Measurements from ENCODE around the gene ADPRH.
"Not testable (repeated sequence)": the region's sequence is repeated elsewhere in the genome, so short reads cannot be mapped to it uniquely, and the experiment has no call there.

The ADPRH gene

GRCh38 chr3:119560160-119560559 lies 19.1 kb upstream of the ADPRH start:
- no peak for DNase-seq

- peak; percentile 68 to 83 (median 76) for DNase-seq
Observed at GRCh38 chr3:119562307-119562961, 16.9 kb upstream of the ADPRH start.

- DNase-seq, result not testable (repeated sequence)
Observed at GRCh38 chr3:119563334-119563733, 16.0 kb upstream of the ADPRH start.

- DNase-seq, result peak in 1 of 4 experiments; percentile 28
Observed at GRCh38 chr3:119569156-119569555, 10.1 kb upstream of the ADPRH start.

- DNase-seq, result peak; percentile 80 to 96 (median 90)
Observed at GRCh38 chr3:119570229-119570628, 9.1 kb upstream of the ADPRH start.

- DNase-seq, result no peak
Observed at GRCh38 chr3:119571230-119571629, 8.1 kb upstream of the ADPRH start.

- DNase-seq, result no peak
Observed at GRCh38 chr3:119571688-119572087, 7.6 kb upstream of the ADPRH start.

- DNase-seq, result no peak
Observed at GRCh38 chr3:119575507-119575906, 3.8 kb upstream of the ADPRH start.

- peak; percentile 73 to 83 (median 78) for DNase-seq
Observed at GRCh38 chr3:119580067-119580760, 922 bp downstream of the ADPRH start.

- peak; percentile 59 to 73 (median 66) for DNase-seq
Observed at GRCh38 chr3:119582178-119582577, 2.9 kb downstream of the ADPRH start.

- DNase-seq, result peak in 2 of 4 experiments; percentile 37 to 41
Observed at GRCh38 chr3:119585208-119585607, 5.9 kb downstream of the ADPRH start.

GRCh38 chr3:119585856-119586570 lies 6.7 kb downstream of the ADPRH start:
- peak in 2 of 4 experiments; percentile 62 to 65 for DNase-seq

- peak; percentile 24 to 73 (median 56) for DNase-seq
Observed at GRCh38 chr3:119586733-119587172, 7.5 kb downstream of the ADPRH start.

- peak; percentile 95 to 97 (median 96) for DNase-seq
Observed at GRCh38 chr3:119588112-119588511, 8.8 kb downstream of the ADPRH start.

GRCh38 chr3:119589102-119589773 lies 9.9 kb downstream of the ADPRH start:
- DNase-seq, result peak; percentile 87 to 96 (median 88)

GRCh38 chr3:119590706-119591105 lies 11.4 kb downstream of the ADPRH start:
- DNase-seq, result no peak

GRCh38 chr3:119592861-119593260 lies 13.6 kb downstream of the ADPRH start:
- DNase-seq, result no peak

GRCh38 chr3:119594066-119594465 lies 14.8 kb downstream of the ADPRH start:
- DNase-seq, result no peak

GRCh38 chr3:119594929-119595328 lies 15.6 kb downstream of the ADPRH start:
- DNase-seq, result not testable (repeated sequence)

- DNase-seq, result peak in 3 of 4 experiments; percentile 13 to 35 (median 29)
Observed at GRCh38 chr3:119595639-119596334, 16.5 kb downstream of the ADPRH start.

GRCh38 chr3:119596398-119596797 lies 17.1 kb downstream of the ADPRH start:
- peak in 3 of 4 experiments; percentile 25 to 47 (median 32) for DNase-seq
